Endothelial cell of umbilical vein (primary cell): Measurements from ENCODE around the gene TANGO6.

ENCODE experiments used
- MYC ChIP-seq: IDR thresholded peaks from one replicate; pipeline ENCODE4 v1.6.1; 2011; ENCODE audit warnings: mild to moderate bottlenecking, low read depth, low read length
- POLR2A ChIP-seq: IDR thresholded peaks from 2 replicates; pipeline ENCODE4 v1.6.1; 2012; ENCODE audit warnings: low read depth, mild to moderate bottlenecking, control low read depth, low read length
- POLR2AphosphoS5 ChIP-seq: IDR thresholded peaks from 2 replicates; pipeline ENCODE4 v1.6.1; 2012; ENCODE audit warnings: low read depth, mild to moderate bottlenecking, control low read depth, low read length, moderate library complexity; ENCODE audit not compliant: insufficient read depth
- TF ChIP-seq, protein P1 (sequence below), 2 donors: IDR thresholded peaks; 1 replicate in 1 of 2; 2 replicates in 1 of 2; pipeline ENCODE4 v1.5.1; 2011; ENCODE audit warnings: low read length in 2 of 2, mild to moderate bottlenecking in 2 of 2, moderate library complexity in 2 of 2, control low read depth in 1 of 2, inconsistent platforms in 1 of 2, low read depth in 1 of 2; ENCODE audit not compliant: insufficient read depth in 1 of 2; ENCODE audit errors: extremely low read depth in 1 of 2

DNA sequence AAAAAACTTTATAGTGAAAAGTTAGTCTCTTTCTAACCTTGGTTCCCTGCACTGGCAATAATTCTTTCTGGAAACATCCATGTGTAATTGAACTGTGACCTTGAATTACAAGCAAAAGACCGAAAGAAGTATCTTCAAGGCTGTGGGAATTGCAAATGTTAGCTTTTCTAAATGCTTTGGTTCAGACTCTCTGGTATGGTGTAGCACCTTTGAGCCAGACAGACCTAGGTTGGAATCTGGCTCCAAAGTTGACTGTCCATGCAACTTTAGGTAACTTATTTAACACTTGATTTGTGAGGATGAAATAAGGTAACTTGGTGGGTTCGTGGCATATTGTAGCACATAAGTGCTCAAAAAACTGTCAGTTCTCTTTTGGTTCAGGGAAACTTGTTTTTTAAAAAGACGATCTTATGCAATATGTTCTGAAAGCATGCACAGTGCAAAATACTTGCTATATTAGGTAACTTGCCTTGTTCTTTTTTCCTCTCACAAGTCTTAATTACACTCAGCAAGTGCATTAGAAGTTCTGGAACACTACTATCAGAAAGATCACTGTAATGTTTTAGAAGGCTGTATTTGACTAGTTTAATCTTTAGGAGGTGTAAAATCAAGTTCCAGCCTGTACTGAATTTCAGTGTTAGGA lies 46.3 kb downstream of the TANGO6 start:
- TF ChIP-seq, protein P1, sequence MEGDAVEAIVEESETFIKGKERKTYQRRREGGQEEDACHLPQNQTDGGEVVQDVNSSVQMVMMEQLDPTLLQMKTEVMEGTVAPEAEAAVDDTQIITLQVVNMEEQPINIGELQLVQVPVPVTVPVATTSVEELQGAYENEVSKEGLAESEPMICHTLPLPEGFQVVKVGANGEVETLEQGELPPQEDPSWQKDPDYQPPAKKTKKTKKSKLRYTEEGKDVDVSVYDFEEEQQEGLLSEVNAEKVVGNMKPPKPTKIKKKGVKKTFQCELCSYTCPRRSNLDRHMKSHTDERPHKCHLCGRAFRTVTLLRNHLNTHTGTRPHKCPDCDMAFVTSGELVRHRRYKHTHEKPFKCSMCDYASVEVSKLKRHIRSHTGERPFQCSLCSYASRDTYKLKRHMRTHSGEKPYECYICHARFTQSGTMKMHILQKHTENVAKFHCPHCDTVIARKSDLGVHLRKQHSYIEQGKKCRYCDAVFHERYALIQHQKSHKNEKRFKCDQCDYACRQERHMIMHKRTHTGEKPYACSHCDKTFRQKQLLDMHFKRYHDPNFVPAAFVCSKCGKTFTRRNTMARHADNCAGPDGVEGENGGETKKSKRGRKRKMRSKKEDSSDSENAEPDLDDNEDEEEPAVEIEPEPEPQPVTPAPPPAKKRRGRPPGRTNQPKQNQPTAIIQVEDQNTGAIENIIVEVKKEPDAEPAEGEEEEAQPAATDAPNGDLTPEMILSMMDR (IDR thresholded peaks at IDR 0.05; ENCODE audit: extremely low read depth in 1 of 2, insufficient read depth in 1 of 2, low read depth in 1 of 2, low read length in 2 of 2): no peak
- TF ChIP-seq MYC (no peak), POLR2AphosphoS5 (no peak), POLR2A (no peak)
